GM12892 (cell line): ENCODE data around the gene MAP3K19.

Experiments used
- POLR2A ChIP-seq: IDR thresholded peaks from 2 replicates; pipeline ENCODE4 v1.6.1; 2011; ENCODE audit warnings: low read depth, low read length, control low read depth
- POLR2AphosphoS5 ChIP-seq: IDR thresholded peaks from 2 replicates; pipeline ENCODE4 v1.6.1; 2011; ENCODE audit warnings: low read depth, low read length, control low read depth
- TAF1 ChIP-seq: IDR thresholded peaks from 2 replicates; pipeline ENCODE4 v1.6.1; 2011; ENCODE audit warnings: low read depth, mild to moderate bottlenecking, control low read depth, low read length, borderline replicate concordance

- TF ChIP-seq POLR2AphosphoS5 (no peak), TAF1 (no peak), POLR2A (no peak)
Measured at GRCh38 chr2:135043345-135043744, 3.9 kb downstream of the MAP3K19 start.
